Measurements from ENCODE around the gene ZMIZ1.

ZMIZ1 gene

GRCh38 chr10:79361726-79362397 lies 293.1 kb downstream of the ZMIZ1 start:
- TF ChIP-seq, protein P1, sequence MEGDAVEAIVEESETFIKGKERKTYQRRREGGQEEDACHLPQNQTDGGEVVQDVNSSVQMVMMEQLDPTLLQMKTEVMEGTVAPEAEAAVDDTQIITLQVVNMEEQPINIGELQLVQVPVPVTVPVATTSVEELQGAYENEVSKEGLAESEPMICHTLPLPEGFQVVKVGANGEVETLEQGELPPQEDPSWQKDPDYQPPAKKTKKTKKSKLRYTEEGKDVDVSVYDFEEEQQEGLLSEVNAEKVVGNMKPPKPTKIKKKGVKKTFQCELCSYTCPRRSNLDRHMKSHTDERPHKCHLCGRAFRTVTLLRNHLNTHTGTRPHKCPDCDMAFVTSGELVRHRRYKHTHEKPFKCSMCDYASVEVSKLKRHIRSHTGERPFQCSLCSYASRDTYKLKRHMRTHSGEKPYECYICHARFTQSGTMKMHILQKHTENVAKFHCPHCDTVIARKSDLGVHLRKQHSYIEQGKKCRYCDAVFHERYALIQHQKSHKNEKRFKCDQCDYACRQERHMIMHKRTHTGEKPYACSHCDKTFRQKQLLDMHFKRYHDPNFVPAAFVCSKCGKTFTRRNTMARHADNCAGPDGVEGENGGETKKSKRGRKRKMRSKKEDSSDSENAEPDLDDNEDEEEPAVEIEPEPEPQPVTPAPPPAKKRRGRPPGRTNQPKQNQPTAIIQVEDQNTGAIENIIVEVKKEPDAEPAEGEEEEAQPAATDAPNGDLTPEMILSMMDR (conservative IDR thresholded peaks at IDR 0.05; ENCODE audit: low read depth, low read length): no peak
- Histone ChIP-seq H3K4me2 (no peak overlapping the region), H3K79me2 (ENCODE audit: insufficient read depth, low read depth) (no peaks in the 10 kb centered on the region), H3K27me3 (ENCODE audit: insufficient read depth, low read depth) (no peaks in the 10 kb centered on the region), H3K27ac (no peak overlapping the region), H3K4me3 (IDR thresholded peaks at IDR 0.05; ENCODE audit: insufficient read depth, low read depth, low read length) (no peak overlapping the region), H3K4me1 (ENCODE audit: low read depth, poor library complexity, severe bottlenecking) (no peaks in the 10 kb centered on the region), H2AFZ (ENCODE audit: low read depth) (no peak overlapping the region), H4K20me1 (ENCODE audit: insufficient read depth) (no peaks in the 10 kb centered on the region), H3K9ac (no peak overlapping the region), H3K36me3 (ENCODE audit: insufficient read depth) (no peaks in the 10 kb centered on the region)

All from KMS-11 (cell line).